Measurements from ENCODE around the gene CHAT.

The CHAT gene

GRCh38 chr10:49664842-49665355 lies 51.1 kb downstream of the CHAT start:
- TF ChIP-seq POLR2AphosphoS5 (IDR thresholded peaks at IDR 0.05; ENCODE audit: low read depth, low read length) (no peak), REST (IDR thresholded peaks at IDR 0.05; ENCODE audit: insufficient read depth in 1 of 2, low read depth in 2 of 2, low read length in 2 of 2) (no peak), FOXP2 (optimal IDR thresholded peaks at IDR 0.05; ENCODE audit: borderline replicate concordance, extremely low read depth, extremely low read length, insufficient read depth) (no peak)

GRCh38 chr10:49666054-49666615 lies 52.3 kb downstream of the CHAT start:
- TF ChIP-seq SIN3A (IDR thresholded peaks at IDR 0.05; ENCODE audit: borderline replicate concordance, insufficient read depth, low read length) (no peak), REST (IDR thresholded peaks at IDR 0.05; ENCODE audit: insufficient read depth in 1 of 2, low read depth in 2 of 2, low read length in 2 of 2) (no peak), FOXP2 (optimal IDR thresholded peaks at IDR 0.05; ENCODE audit: borderline replicate concordance, extremely low read depth, extremely low read length, insufficient read depth) (no peak), POLR2AphosphoS5 (IDR thresholded peaks at IDR 0.05; ENCODE audit: low read depth, low read length) (no peak)

GRCh38 chr10:49666685-49667084 lies 52.8 kb downstream of the CHAT start:
- no peak for TF ChIP-seq TAF1 (IDR thresholded peaks at IDR 0.05; ENCODE audit: borderline replicate concordance, insufficient read depth, low read length)
- TF ChIP-seq REST (IDR thresholded peaks at IDR 0.05; ENCODE audit: insufficient read depth in 1 of 2, low read depth in 2 of 2, low read length in 2 of 2), result no peak
- no peak for TF ChIP-seq FOXP2 (optimal IDR thresholded peaks at IDR 0.05; ENCODE audit: borderline replicate concordance, extremely low read depth, extremely low read length, insufficient read depth)
- no peak for TF ChIP-seq SIN3A (IDR thresholded peaks at IDR 0.05; ENCODE audit: borderline replicate concordance, insufficient read depth, low read length)
- TF ChIP-seq POLR2AphosphoS5 (IDR thresholded peaks at IDR 0.05; ENCODE audit: low read depth, low read length), result no peak

GRCh38 chr10:49667991-49668390 lies 54.2 kb downstream of the CHAT start:
- TF ChIP-seq TAF1 (IDR thresholded peaks at IDR 0.05; ENCODE audit: borderline replicate concordance, insufficient read depth, low read length) (no peak), POLR2AphosphoS5 (IDR thresholded peaks at IDR 0.05; ENCODE audit: low read depth, low read length) (no peak), REST (IDR thresholded peaks at IDR 0.05; ENCODE audit: insufficient read depth in 1 of 2, low read depth in 2 of 2, low read length in 2 of 2) (no peak), FOXP2 (optimal IDR thresholded peaks at IDR 0.05; ENCODE audit: borderline replicate concordance, extremely low read depth, extremely low read length, insufficient read depth) (no peak), SIN3A (IDR thresholded peaks at IDR 0.05; ENCODE audit: borderline replicate concordance, insufficient read depth, low read length) (no peak)

GRCh38 chr10:49668684-49669083 lies 54.8 kb downstream of the CHAT start:
- TF ChIP-seq REST (IDR thresholded peaks at IDR 0.05; ENCODE audit: insufficient read depth in 1 of 2, low read depth in 2 of 2, low read length in 2 of 2), result no peak

All from PFSK-1 (cell line).